HEK293 (cell line): Measurements from ENCODE around the gene KLRC1.

Source experiments
- REPIN1 ChIP-seq: fragments of 450-650 bp; formaldehyde crosslinking; IDR thresholded peaks from 2 replicates; pipeline ENCODE4 v1.5.1; 2017; ENCODE audit warnings: missing biosample characterization, missing genetic modification characterization, low read depth
- ZNF138 ChIP-seq: fragments of 450-650 bp; formaldehyde crosslinking; IDR thresholded peaks from 2 replicates; pipeline ENCODE4 v1.5.1; 2016; ENCODE audit warnings: missing biosample characterization, missing genetic modification characterization, borderline replicate concordance
- TF ChIP-seq, protein P1 (sequence below): fragments of 450-650 bp; formaldehyde crosslinking; IDR thresholded peaks from 2 replicates; pipeline ENCODE4 v1.5.1; 2016; ENCODE audit warnings: missing biosample characterization, missing genetic modification characterization

DNA sequence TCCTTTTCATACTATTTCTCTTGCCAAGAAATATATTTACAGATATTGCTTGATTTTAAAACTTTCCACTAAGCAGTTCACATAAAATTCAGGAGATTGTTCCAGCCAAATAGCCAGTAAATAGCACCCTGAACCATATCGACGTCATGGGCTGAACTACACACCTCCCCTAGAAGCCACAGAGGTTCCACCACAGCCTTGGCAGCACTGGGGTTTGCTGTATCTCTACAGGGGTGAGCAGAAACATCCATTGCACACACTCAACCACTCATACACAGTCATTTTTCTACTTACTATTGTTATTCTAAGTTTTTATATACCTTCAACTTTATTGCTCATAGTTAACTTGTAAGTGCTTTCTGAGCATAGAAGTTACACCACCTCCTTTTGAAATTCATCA lies 44.4 kb upstream of the KLRC1 start:
- TF ChIP-seq REPIN1 (tag by site-specific recombination) (no peak), ZNF138 (no peak)
- TF ChIP-seq, protein P1, sequence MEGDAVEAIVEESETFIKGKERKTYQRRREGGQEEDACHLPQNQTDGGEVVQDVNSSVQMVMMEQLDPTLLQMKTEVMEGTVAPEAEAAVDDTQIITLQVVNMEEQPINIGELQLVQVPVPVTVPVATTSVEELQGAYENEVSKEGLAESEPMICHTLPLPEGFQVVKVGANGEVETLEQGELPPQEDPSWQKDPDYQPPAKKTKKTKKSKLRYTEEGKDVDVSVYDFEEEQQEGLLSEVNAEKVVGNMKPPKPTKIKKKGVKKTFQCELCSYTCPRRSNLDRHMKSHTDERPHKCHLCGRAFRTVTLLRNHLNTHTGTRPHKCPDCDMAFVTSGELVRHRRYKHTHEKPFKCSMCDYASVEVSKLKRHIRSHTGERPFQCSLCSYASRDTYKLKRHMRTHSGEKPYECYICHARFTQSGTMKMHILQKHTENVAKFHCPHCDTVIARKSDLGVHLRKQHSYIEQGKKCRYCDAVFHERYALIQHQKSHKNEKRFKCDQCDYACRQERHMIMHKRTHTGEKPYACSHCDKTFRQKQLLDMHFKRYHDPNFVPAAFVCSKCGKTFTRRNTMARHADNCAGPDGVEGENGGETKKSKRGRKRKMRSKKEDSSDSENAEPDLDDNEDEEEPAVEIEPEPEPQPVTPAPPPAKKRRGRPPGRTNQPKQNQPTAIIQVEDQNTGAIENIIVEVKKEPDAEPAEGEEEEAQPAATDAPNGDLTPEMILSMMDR (tag by site-specific recombination), result no peak
